Neural cell (in vitro differentiated cells): ENCODE data around the gene AQP9. TPM values are rescaled to one million over a fixed set of nuclear protein-coding genes. Genes with fewer than 3 reads are reported as not detected.

Experiments used
- H2AFZ ChIP-seq: fragments of 200-600, 300-800 bp; sonication (generic), shearing (Covaris generic); 2 replicates; pipeline ENCODE4 v1.6.0; 2014; ENCODE audit warnings: low read depth, mild to moderate bottlenecking, antibody characterized with exemption, low read length, moderate library complexity
- H3F3A ChIP-seq: fragments of 200-600 bp; shearing (Covaris generic); 2 replicates; pipeline ENCODE4 v1.6.1; 2016; ENCODE audit warnings: mild to moderate bottlenecking, moderate library complexity, mixed read lengths, antibody characterized with exemption, low read length; ENCODE audit not compliant: insufficient read depth, poor library complexity, severe bottlenecking
- H3K27ac ChIP-seq: fragments of 200-600, 300-800 bp; sonication (generic), shearing (Covaris generic); 2 replicates; pipeline ENCODE4 v1.5.1; 2014; ENCODE audit warnings: mild to moderate bottlenecking, low read length, moderate library complexity
- H3K27me3 ChIP-seq: fragments of 300-800, 200-600 bp; sonication (generic), shearing (Covaris generic); 2 replicates; pipeline ENCODE4 v1.6.0; 2014; ENCODE audit warnings: mild to moderate bottlenecking, low read depth, low read length, moderate library complexity; ENCODE audit not compliant: insufficient read depth
- H3K36me3 ChIP-seq: fragments of 300-800, 200-600 bp; sonication (generic), shearing (Covaris generic); 2 replicates; pipeline ENCODE4 v1.5.1; 2014; ENCODE audit warnings: mild to moderate bottlenecking, antibody characterized with exemption, low read length, moderate library complexity; ENCODE audit not compliant: insufficient read depth
- H3K4me2 ChIP-seq: fragments of 300-800, 200-600 bp; sonication (generic), shearing (Covaris generic); 2 replicates; pipeline ENCODE4 v1.6.0; 2014; ENCODE audit warnings: mild to moderate bottlenecking, low read length
- H3K4me3 ChIP-seq: fragments of 300-800, 200-600 bp; sonication (generic), shearing (Covaris generic); 2 replicates; pipeline ENCODE4 v1.5.1; 2014; ENCODE audit warnings: mild to moderate bottlenecking, low read length, moderate library complexity
- H3K79me2 ChIP-seq: fragments of 200-600 bp; shearing (Covaris generic); replicated peaks from 2 replicates; pipeline ENCODE4 v1.6.0; 2014; ENCODE audit warnings: mild to moderate bottlenecking, low read length, moderate library complexity; ENCODE audit not compliant: insufficient read depth
- H3K9ac ChIP-seq: fragments of 300-800, 200-600 bp; sonication (generic), shearing (Covaris generic); 2 replicates; pipeline ENCODE4 v1.6.1; 2016; ENCODE audit warnings: mild to moderate bottlenecking, low read length, mixed read lengths
- H3K9me2 ChIP-seq: fragments of 200-600 bp; shearing (Covaris generic); 2 replicates; pipeline ENCODE4 v1.6.1; 2016; ENCODE audit warnings: mild to moderate bottlenecking, low read length, mixed read lengths; ENCODE audit not compliant: insufficient read depth
- H3K9me3 ChIP-seq: fragments of 200-600, 300-800 bp; sonication (generic), shearing (Covaris generic); 2 replicates; pipeline ENCODE4 v1.6.1; 2016; ENCODE audit warnings: mild to moderate bottlenecking, mixed run types, low read length, moderate library complexity, mixed read lengths
- H4K20me1 ChIP-seq: fragments of 200-600 bp; shearing (Covaris generic); 2 replicates; pipeline ENCODE4 v1.6.1; 2016; ENCODE audit warnings: mild to moderate bottlenecking, mixed run types; ENCODE audit not compliant: insufficient read depth
- CTCF ChIP-seq: fragments of 450-650 bp; IDR thresholded peaks from 2 replicates; pipeline ENCODE4 v1.5.1; 2014; ENCODE audit warnings: antibody characterized with exemption, mild to moderate bottlenecking, moderate library complexity; ENCODE audit not compliant: poor library complexity, severe bottlenecking
- EP300 ChIP-seq: fragments of 450-650 bp; conservative IDR thresholded peaks from 2 replicates; pipeline ENCODE4 v1.6.1; 2014; ENCODE audit warnings: antibody characterized with exemption, mild to moderate bottlenecking, moderate library complexity; ENCODE audit not compliant: poor library complexity, severe bottlenecking
- EZH2 ChIP-seq: fragments of 200-600, 300-800 bp; shearing (Covaris generic), sonication (generic); IDR thresholded peaks from 2 replicates; pipeline ENCODE4 v1.6.1; 2014; ENCODE audit warnings: antibody characterized with exemption, low read length, borderline replicate concordance, mild to moderate bottlenecking; ENCODE audit not compliant: insufficient read depth, poor library complexity, severe bottlenecking
- MXI1 ChIP-seq: fragments of 450-650 bp; conservative IDR thresholded peaks from 2 replicates; pipeline ENCODE4 v1.6.1; 2014; ENCODE audit warnings: antibody characterized with exemption, mild to moderate bottlenecking; ENCODE audit not compliant: poor library complexity, severe bottlenecking
- POLR2AphosphoS5 ChIP-seq: IDR thresholded peaks from 2 replicates; pipeline ENCODE4 v1.6.1; 2012
- RAD21 ChIP-seq: fragments of 450-650 bp; conservative IDR thresholded peaks from 2 replicates; pipeline ENCODE4 v1.6.1; 2014; ENCODE audit warnings: antibody characterized with exemption, mild to moderate bottlenecking, moderate library complexity
- REST ChIP-seq: IDR thresholded peaks from 2 replicates; pipeline ENCODE4 v1.6.1; 2012; ENCODE audit warnings: borderline replicate concordance
- SMC3 ChIP-seq: fragments of 450-650 bp; conservative IDR thresholded peaks from 2 replicates; pipeline ENCODE4 v1.6.1; 2014; ENCODE audit warnings: antibody characterized with exemption, mild to moderate bottlenecking, moderate library complexity; ENCODE audit not compliant: poor library complexity
- TAF1 ChIP-seq: IDR thresholded peaks from 2 replicates; pipeline ENCODE4 v1.6.1; 2012; ENCODE audit warnings: low read depth
- polyA plus RNA-seq: library from polyadenylated mRNA; depleted of rRNA; stranded (reverse); fragments of >200 nt; gene quantifications from 2 replicates; pipeline ENCODE4 v1.2.3, GENCODE V29; 2014

AQP9 gene
- polyA plus RNA-seq, 1 donor from 2014 or later: not detected

- Histone ChIP-seq H3K9ac (no peak overlapping the region), H3K27me3 (no peaks in the 10 kb centered on the region)
Measured at GRCh38 chr15:58124585-58124984, 13.6 kb upstream of the AQP9 start.

GRCh38 chr15:58125333-58125732, 12.8 kb upstream of the AQP9 start:
- Histone ChIP-seq H2AFZ (no peak overlapping the region), H3K27ac (no peak overlapping the region), H3K9me2 (no peaks in the 10 kb centered on the region), H3K36me3 (no peaks in the 10 kb centered on the region), H3K4me3 (no peak overlapping the region), H3K9ac (no peak overlapping the region), H3K9me3 (no peaks in the 10 kb centered on the region), H3K79me2 (no peaks in the 10 kb centered on the region), H3F3A (no peaks in the 10 kb centered on the region), H3K4me2 (no peak overlapping the region), H4K20me1 (no peaks in the 10 kb centered on the region), H3K27me3 (no peaks in the 10 kb centered on the region)
- TF ChIP-seq REST (no peak), SMC3 (no peak), RAD21 (no peak), POLR2AphosphoS5 (no peak), MXI1 (no peak), EZH2 (no peak), EP300 (no peak)

More at GRCh38 chr15:58124585-58124984, 13.6 kb upstream of the AQP9 start:
- Histone ChIP-seq H3K27ac (no peak overlapping the region), H4K20me1 (no peaks in the 10 kb centered on the region), H3K79me2 (no peaks in the 10 kb centered on the region), H3K36me3 (no peaks in the 10 kb centered on the region), H3K4me3 (no peak overlapping the region), H3K4me2 (no peak overlapping the region), H2AFZ (no peak overlapping the region), H3F3A (no peaks in the 10 kb centered on the region), H3K9me2 (no peaks in the 10 kb centered on the region), H3K9me3 (no peaks in the 10 kb centered on the region)
- no peak for TF ChIP-seq REST
- TF ChIP-seq CTCF: no peak
- TF ChIP-seq EZH2: no peak
- TF ChIP-seq SMC3: no peak
- TF ChIP-seq EP300: no peak
- TF ChIP-seq POLR2AphosphoS5: no peak
- TF ChIP-seq MXI1: no peak
- TF ChIP-seq TAF1: no peak
- TF ChIP-seq RAD21: no peak
